HG03521 (cell line): Measurements from ENCODE around the gene AMOTL2.

Experiments used
- ATAC-seq: cut with Tn5 transposase; IDR thresholded peaks from one replicate; pipeline ENCODE4 v1.9.1; 2021; ENCODE audit warnings: mild to moderate bottlenecking, moderate library complexity; ENCODE audit not compliant: unreplicated experiment

Gene AMOTL2

GRCh38 chr3:134374105-134374790, at the start of gene AMOTL2:
TSS of gene AMOTL2 (minus strand) at chr3:134374447. CDS start at chr3:134371433, 3,014 bp downstream.
- ATAC-seq = no peak

GRCh38 chr3:134423153-134423552, 48.9 kb upstream of the AMOTL2 start:
- ATAC-seq = no peak

GRCh38 chr3:134419960-134420321, 45.7 kb upstream of the AMOTL2 start:
- no peak for ATAC-seq

- no peak for ATAC-seq
Observed at GRCh38 chr3:134419214-134419959, 45.1 kb upstream of the AMOTL2 start.

- ATAC-seq = no peak
Observed at GRCh38 chr3:134409041-134409440, 34.8 kb upstream of the AMOTL2 start.

- no peak for ATAC-seq
Observed at GRCh38 chr3:134407239-134407625, 33.0 kb upstream of the AMOTL2 start.

GRCh38 chr3:134406331-134407238, 32.3 kb upstream of the AMOTL2 start:
- ATAC-seq = no peak

- ATAC-seq = no peak
Observed at GRCh38 chr3:134404366-134404885, 30.2 kb upstream of the AMOTL2 start.

GRCh38 chr3:134397755-134398154, 23.5 kb upstream of the AMOTL2 start:
- no peak for ATAC-seq

- ATAC-seq = no peak
Observed at GRCh38 chr3:134395103-134395502, 20.9 kb upstream of the AMOTL2 start.

- ATAC-seq = no peak
Observed at GRCh38 chr3:134394380-134394779, 20.1 kb upstream of the AMOTL2 start.

GRCh38 chr3:134393074-134393473, 18.8 kb upstream of the AMOTL2 start:
- ATAC-seq = no peak

GRCh38 chr3:134392336-134392983, 18.2 kb upstream of the AMOTL2 start:
- no peak for ATAC-seq

- no peak for ATAC-seq
Observed at GRCh38 chr3:134389865-134390264, 15.6 kb upstream of the AMOTL2 start.

- no peak for ATAC-seq
Observed at GRCh38 chr3:134388788-134389485, 14.7 kb upstream of the AMOTL2 start.

- no peak for ATAC-seq
Observed at GRCh38 chr3:134388292-134388691, 14.0 kb upstream of the AMOTL2 start.

- no peak for ATAC-seq
Observed at GRCh38 chr3:134387293-134387692, 13.0 kb upstream of the AMOTL2 start.

GRCh38 chr3:134384963-134385362, 10.7 kb upstream of the AMOTL2 start:
- no peak for ATAC-seq

GRCh38 chr3:134381831-134382442, 7.7 kb upstream of the AMOTL2 start:
- no peak for ATAC-seq

GRCh38 chr3:134381076-134381475, 6.8 kb upstream of the AMOTL2 start:
- no peak for ATAC-seq
